ENCODE results near the gene HNRNPDL. TPM values are rescaled to one million over a fixed set of nuclear protein-coding genes. Genes with fewer than 3 reads are reported as not detected.

HNRNPDL gene
- total and polyA plus RNA-seq, 2 of the 13 experiments (the other 11 are each of a cell fraction or from before 2014, with no cell fraction given) = 167 to 414 TPM

DNA sequence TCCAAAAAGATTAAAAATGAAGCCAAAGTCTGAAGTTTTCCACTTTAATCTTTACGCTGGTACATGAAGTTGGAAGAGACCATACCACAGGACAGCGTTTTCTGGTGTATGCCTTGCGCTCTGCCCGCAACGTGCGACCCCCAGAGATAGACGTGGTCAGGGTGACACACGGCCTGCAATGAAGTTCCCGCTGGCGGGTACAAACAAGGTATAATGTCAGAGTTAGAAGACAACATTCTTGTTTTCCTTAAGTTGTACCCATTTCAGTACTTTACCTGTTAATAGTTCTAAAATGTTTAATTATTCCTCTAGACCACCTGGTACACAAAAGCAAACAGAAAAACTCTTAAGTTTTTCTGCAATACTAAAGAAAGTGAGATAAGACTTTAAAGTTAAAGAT, 4.8 kb downstream of the HNRNPDL start:
- peaks cover 21% of the 10 kb centered on the region for H3K4me1 ChIP-seq (ENCODE audit: insufficient read depth, low read length)
- intact Hi-C loops (cut with micrococcal nuclease; ENCODE audit: unreplicated experiment) = no loop called here
- H3K79me2 ChIP-seq (ENCODE audit: insufficient read depth, low read length) = peaks cover 41% of the 10 kb centered on the region
- WGBS (ENCODE audit: low lambda C conversion rate) = 93% methylated on average over 10 of the region's 10 CpGs
- H3K4me3 ChIP-seq (replicated peaks in 1 of 3; ENCODE audit: insufficient read depth in 1 of 3, low read depth in 2 of 3, low read length in 3 of 3) = no peak overlapping the region
- ChIA-PET POLR2A (no interaction called here), CTCF (ENCODE audit: low intra/inter-chr PET ratio, low total read pairs) (no interaction called here)
- no peak overlapping the region for H3K27ac ChIP-seq (ENCODE audit: extremely low read length, insufficient read depth, low read length)
- no TSS peak for BruUV-seq (replicated peaks)
- no peak overlapping the region for H3K4me2 ChIP-seq (ENCODE audit: low read depth, low read length)
- DNase-seq (ENCODE audit: low spot score) (no peak), ATAC-seq (no peak), FAIRE-seq (no peak)
- in situ Hi-C loops (cut with HindIII; ENCODE audit: extremely low pct_ligation_motif_present, low pct_unique_long_range_greater_than_20kb) = no loop called here
- H3K27me3 ChIP-seq (ENCODE audit: control insufficient read depth in 1 of 2, insufficient read depth in 2 of 2, low read length in 2 of 2) = no peaks in the 10 kb centered on the region; a peak in 1 of 5 replicates
- no peak overlapping the region for H3K9ac ChIP-seq (ENCODE audit: insufficient read depth, low read depth, low read length)
- peaks cover 64% of the 10 kb centered on the region for H4K20me1 ChIP-seq (ENCODE audit: insufficient read depth, low read length)
- no peaks in the 10 kb centered on the region for H3K9me3 ChIP-seq (ENCODE audit: low read length)
- H2AFZ ChIP-seq (ENCODE audit: low read length) = no peak overlapping the region
- peaks cover 5 to 35% of the 10 kb centered on the region in 2 experiments; a peak in 4 of 5 replicates for H3K36me3 ChIP-seq (replicated peaks in 1 of 2; ENCODE audit: control insufficient read depth in 1 of 2, insufficient read depth in 2 of 2, low read length in 2 of 2)
- TF ChIP-seq, protein P1, sequence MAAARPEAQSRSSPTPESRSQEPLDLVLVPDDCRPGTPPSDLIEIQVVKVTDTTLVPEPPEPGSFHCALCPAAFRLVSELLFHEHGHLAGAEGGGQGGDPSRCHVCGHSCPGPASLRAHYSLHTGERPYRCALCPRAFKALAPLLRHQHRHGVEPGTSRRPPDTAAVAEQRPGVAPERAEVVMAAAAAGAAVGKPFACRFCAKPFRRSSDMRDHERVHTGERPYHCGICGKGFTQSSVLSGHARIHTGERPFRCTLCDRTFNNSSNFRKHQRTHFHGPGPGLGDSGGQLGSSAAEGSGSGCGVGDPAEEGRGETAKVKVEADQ (CRISPR knock-in tag; IDR thresholded peaks at IDR 0.05; ENCODE audit: borderline replicate concordance) = no peak
- TF ChIP-seq, protein P2, sequence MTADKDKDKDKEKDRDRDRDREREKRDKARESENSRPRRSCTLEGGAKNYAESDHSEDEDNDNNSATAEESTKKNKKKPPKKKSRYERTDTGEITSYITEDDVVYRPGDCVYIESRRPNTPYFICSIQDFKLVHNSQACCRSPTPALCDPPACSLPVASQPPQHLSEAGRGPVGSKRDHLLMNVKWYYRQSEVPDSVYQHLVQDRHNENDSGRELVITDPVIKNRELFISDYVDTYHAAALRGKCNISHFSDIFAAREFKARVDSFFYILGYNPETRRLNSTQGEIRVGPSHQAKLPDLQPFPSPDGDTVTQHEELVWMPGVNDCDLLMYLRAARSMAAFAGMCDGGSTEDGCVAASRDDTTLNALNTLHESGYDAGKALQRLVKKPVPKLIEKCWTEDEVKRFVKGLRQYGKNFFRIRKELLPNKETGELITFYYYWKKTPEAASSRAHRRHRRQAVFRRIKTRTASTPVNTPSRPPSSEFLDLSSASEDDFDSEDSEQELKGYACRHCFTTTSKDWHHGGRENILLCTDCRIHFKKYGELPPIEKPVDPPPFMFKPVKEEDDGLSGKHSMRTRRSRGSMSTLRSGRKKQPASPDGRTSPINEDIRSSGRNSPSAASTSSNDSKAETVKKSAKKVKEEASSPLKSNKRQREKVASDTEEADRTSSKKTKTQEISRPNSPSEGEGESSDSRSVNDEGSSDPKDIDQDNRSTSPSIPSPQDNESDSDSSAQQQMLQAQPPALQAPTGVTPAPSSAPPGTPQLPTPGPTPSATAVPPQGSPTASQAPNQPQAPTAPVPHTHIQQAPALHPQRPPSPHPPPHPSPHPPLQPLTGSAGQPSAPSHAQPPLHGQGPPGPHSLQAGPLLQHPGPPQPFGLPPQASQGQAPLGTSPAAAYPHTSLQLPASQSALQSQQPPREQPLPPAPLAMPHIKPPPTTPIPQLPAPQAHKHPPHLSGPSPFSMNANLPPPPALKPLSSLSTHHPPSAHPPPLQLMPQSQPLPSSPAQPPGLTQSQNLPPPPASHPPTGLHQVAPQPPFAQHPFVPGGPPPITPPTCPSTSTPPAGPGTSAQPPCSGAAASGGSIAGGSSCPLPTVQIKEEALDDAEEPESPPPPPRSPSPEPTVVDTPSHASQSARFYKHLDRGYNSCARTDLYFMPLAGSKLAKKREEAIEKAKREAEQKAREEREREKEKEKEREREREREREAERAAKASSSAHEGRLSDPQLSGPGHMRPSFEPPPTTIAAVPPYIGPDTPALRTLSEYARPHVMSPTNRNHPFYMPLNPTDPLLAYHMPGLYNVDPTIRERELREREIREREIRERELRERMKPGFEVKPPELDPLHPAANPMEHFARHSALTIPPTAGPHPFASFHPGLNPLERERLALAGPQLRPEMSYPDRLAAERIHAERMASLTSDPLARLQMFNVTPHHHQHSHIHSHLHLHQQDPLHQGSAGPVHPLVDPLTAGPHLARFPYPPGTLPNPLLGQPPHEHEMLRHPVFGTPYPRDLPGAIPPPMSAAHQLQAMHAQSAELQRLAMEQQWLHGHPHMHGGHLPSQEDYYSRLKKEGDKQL (CRISPR knock-in tag; IDR thresholded peaks at IDR 0.05; ENCODE audit: low read depth) = no peak
- TF ChIP-seq TBP (CRISPR knock-in tag; IDR thresholded peaks at IDR 0.05) = no peak
- TF ChIP-seq, protein P3, sequence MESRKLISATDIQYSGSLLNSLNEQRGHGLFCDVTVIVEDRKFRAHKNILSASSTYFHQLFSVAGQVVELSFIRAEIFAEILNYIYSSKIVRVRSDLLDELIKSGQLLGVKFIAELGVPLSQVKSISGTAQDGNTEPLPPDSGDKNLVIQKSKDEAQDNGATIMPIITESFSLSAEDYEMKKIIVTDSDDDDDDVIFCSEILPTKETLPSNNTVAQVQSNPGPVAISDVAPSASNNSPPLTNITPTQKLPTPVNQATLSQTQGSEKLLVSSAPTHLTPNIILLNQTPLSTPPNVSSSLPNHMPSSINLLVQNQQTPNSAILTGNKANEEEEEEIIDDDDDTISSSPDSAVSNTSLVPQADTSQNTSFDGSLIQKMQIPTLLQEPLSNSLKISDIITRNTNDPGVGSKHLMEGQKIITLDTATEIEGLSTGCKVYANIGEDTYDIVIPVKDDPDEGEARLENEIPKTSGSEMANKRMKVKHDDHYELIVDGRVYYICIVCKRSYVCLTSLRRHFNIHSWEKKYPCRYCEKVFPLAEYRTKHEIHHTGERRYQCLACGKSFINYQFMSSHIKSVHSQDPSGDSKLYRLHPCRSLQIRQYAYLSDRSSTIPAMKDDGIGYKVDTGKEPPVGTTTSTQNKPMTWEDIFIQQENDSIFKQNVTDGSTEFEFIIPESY (CRISPR knock-in tag; IDR thresholded peaks at IDR 0.05) = peak; percentile 57; the same call in 1 of the 2 replicates
- TF ChIP-seq MTF1 (CRISPR knock-in tag; IDR thresholded peaks at IDR 0.05) = no peak
- no peak for TF ChIP-seq CEBPB (IDR thresholded peaks at IDR 0.05; ENCODE audit: borderline replicate concordance, low read depth, low read length)
- no peak for TF ChIP-seq PHF5A (CRISPR knock-in tag; IDR thresholded peaks at IDR 0.05; ENCODE audit: low read depth, unreplicated experiment)
- peak; percentile 87 for TF ChIP-seq RBM22 (optimal IDR thresholded peaks at IDR 0.05; ENCODE audit: low read length)
- TF ChIP-seq, protein P4, sequence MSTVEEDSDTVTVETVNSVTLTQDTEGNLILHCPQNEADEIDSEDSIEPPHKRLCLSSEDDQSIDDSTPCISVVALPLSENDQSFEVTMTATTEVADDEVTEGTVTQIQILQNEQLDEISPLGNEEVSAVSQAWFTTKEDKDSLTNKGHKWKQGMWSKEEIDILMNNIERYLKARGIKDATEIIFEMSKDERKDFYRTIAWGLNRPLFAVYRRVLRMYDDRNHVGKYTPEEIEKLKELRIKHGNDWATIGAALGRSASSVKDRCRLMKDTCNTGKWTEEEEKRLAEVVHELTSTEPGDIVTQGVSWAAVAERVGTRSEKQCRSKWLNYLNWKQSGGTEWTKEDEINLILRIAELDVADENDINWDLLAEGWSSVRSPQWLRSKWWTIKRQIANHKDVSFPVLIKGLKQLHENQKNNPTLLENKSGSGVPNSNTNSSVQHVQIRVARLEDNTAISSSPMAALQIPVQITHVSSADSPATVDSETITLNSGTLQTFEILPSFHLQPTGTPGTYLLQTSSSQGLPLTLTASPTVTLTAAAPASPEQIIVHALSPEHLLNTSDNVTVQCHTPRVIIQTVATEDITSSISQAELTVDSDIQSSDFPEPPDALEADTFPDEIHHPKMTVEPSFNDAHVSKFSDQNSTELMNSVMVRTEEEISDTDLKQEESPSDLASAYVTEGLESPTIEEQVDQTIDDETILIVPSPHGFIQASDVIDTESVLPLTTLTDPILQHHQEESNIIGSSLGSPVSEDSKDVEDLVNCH (CRISPR knock-in tag; IDR thresholded peaks at IDR 0.05) = no peak
- no peak for TF ChIP-seq ZNF296 (CRISPR knock-in tag; conservative IDR thresholded peaks at IDR 0.05)
- TF ChIP-seq ZFP36 (IDR thresholded peaks at IDR 0.05; ENCODE audit: borderline replicate concordance, low read depth, low read length, partially characterized antibody) = no peak
